GM12873 (cell line): Measurements from ENCODE around the gene PIGU.

Source experiments
- CTCF ChIP-seq: IDR thresholded peaks from 2 replicates; pipeline ENCODE4 v1.5.1; 2012; ENCODE audit warnings: low read depth, mild to moderate bottlenecking, moderate library complexity, low read length, control low read depth; ENCODE audit not compliant: insufficient read depth; ENCODE audit errors: missing control alignments

The PIGU gene

GRCh38 chr20:34676642-34677373 lies at the start of gene PIGU:
Gene PIGU, minus strand, starts transcription at chr20:34677092. Its CDS starts 7 bp downstream, at chr20:34677085.
- TF ChIP-seq CTCF, result peak; percentile 20

GRCh38 chr20:34724172-34724571 lies 47.3 kb upstream of the PIGU start:
- TF ChIP-seq CTCF, result no peak

GRCh38 chr20:34720266-34720665 lies 43.4 kb upstream of the PIGU start:
- TF ChIP-seq CTCF, result no peak

- no peak for TF ChIP-seq CTCF
Measured at GRCh38 chr20:34717230-34718095, 40.6 kb upstream of the PIGU start.

GRCh38 chr20:34716921-34717229 lies 40.0 kb upstream of the PIGU start:
- no peak for TF ChIP-seq CTCF

- no peak for TF ChIP-seq CTCF
Measured at GRCh38 chr20:34715384-34715783, 38.5 kb upstream of the PIGU start.

GRCh38 chr20:34713194-34713943 lies 36.5 kb upstream of the PIGU start:
- TF ChIP-seq CTCF, result no peak
